ENCODE measurements around the gene CCDC78.

- TF ChIP-seq CTCF (IDR thresholded peaks at IDR 0.05) (no peak), MAX (CRISPR knock-in tag; IDR thresholded peaks at IDR 0.05) (no peak), ELF4 (CRISPR knock-in tag; IDR thresholded peaks at IDR 0.05; ENCODE audit: low read depth) (no peak), TP53 (CRISPR knock-in tag; IDR thresholded peaks at IDR 0.05) (no peak), CBFB (CRISPR knock-in tag; IDR thresholded peaks at IDR 0.05; ENCODE audit: low read depth) (no peak)
Measured at GRCh38 chr16:687499-687898, 38.7 kb downstream of the CCDC78 start.

Data from WTC11 (cell line).